Stimulated activated CD4-positive, alpha-beta T cell treated with anti-CD3 and anti-CD28 coated beads, Interleukin-1b, Interleukin-23, amount 100 ng/mL, for 24 hours (primary cell): ENCODE data around the gene RAB5A.
A peak's percentile ranks its signal among the peaks of the same experiment; 100 is the strongest.
"Not testable (repeated sequence)": the region's sequence is repeated elsewhere in the genome, so short reads cannot be mapped to it uniquely, and the experiment has no call there.

Experiments
- DNase-seq, 4 experiments: peaks; one replicate each; pipeline ENCODE4 v3.0.0-alpha.2; 2020; ENCODE audit warnings: low read depth in 4 of 4, low spot score in 1 of 4

The RAB5A gene

GRCh38 chr3:19946832-19947548 lies at the start of gene RAB5A:
RAB5A (plus strand) TSS chr3:19947097; CDS start chr3:19950899, 3,802 bp downstream.
- DNase-seq, result peak; percentile 89 to 95 (median 92)

DNA sequence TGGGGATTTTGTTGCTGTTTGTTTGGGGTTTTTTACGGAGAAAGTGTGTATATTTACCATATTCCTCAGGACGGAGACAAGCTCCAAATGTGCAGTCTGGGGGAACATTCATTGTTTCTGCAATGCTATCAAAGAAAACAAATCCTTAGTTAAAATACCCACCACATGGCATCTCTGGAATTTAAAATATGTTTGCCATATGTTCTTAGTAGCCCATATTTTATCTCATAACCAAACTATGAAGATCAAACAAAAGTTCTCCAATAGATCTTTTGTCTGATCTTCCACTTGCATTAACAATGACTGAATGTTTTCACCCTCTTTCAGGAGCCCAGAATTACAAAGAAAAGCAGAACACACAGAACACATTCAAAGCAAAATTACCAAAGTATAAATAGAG lies 48.2 kb upstream of the RAB5A start:
- no peak for DNase-seq

DNA sequence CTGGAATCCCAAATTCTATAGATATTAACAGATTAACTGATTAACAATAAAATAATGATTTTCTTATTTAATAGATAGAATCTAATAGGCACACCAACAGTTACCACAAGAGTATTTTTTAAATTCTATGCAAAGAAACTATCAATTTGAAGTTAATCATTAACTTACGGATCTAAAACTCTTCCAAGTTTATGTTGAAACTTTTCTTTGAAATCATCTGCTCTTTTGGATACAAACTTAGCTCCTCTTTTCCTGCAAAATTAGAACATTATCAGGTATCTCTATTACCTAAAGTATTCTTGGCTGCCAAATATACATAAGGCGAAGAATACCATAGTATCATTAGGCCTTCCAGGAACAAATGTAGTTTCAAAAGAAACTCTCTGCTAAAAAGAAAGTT lies 47.6 kb upstream of the RAB5A start:
- DNase-seq, result no peak

GRCh38 chr3:19899833-19900232 lies 47.1 kb upstream of the RAB5A start:
- DNase-seq, result not testable (repeated sequence)

DNA sequence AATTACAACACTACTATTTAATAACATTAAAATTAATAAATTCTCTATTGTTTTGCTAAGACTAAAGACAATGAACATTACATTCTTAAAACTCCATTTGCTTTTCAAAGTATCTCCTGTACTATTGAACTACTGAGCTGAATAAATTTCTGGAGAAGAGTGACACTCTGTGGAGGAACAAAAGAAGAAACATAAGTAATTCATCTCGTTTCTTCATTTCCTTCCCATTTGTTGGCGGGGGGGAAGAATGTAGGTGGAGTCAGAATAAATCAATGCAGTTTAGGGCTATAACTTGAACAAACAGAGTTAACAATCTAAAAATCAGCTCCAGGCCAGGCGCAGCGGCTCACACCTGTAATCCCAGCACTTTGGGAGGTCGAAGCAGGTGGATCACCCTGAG lies 45.6 kb upstream of the RAB5A start:
- DNase-seq, result no peak

GRCh38 chr3:19901918-19902317 lies 45.0 kb upstream of the RAB5A start:
- no peak for DNase-seq

- DNase-seq, result no peak
Observed at GRCh38 chr3:19903649-19904048, 43.2 kb upstream of the RAB5A start.

GRCh38 chr3:19907523-19907922 lies 39.4 kb upstream of the RAB5A start:
- no peak for DNase-seq

DNA sequence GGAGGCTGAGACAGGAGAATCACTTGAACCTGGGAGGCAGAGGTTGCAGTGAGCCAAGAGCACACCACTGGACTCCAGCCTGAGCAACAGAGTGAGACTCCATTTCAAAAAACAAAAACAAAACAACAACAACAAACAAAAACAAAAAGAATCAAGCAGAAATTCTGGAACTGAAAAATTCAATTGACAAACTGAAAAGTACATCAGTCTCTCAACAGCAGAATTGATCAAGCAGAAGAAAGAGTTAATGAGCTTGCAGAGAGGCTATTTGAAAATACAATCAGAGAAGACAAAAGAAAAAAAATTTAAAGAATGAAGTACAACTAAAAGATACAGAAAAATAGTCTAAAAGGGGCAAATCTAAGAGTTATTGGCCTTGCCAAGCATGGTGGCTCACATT lies 35.4 kb upstream of the RAB5A start:
- DNase-seq, result no peak

DNA sequence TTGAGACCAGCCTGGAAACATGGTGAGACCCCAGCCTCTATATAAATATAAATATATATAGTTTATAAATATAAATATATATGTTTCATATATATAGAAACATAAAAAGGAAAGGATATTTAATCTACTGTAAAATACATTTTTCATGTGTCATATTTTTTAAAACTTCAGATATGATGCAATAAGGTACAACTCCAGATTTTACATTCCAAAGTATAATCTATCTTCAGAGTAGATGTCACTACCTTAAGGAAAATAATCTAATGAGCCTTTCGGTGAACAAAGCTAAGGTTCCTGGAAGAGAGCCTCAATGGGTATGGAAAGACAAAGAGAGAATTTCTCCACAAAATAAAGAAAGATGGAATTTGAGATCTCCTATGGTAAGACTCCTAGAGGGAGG lies 29.7 kb upstream of the RAB5A start:
- DNase-seq, result no peak

DNA sequence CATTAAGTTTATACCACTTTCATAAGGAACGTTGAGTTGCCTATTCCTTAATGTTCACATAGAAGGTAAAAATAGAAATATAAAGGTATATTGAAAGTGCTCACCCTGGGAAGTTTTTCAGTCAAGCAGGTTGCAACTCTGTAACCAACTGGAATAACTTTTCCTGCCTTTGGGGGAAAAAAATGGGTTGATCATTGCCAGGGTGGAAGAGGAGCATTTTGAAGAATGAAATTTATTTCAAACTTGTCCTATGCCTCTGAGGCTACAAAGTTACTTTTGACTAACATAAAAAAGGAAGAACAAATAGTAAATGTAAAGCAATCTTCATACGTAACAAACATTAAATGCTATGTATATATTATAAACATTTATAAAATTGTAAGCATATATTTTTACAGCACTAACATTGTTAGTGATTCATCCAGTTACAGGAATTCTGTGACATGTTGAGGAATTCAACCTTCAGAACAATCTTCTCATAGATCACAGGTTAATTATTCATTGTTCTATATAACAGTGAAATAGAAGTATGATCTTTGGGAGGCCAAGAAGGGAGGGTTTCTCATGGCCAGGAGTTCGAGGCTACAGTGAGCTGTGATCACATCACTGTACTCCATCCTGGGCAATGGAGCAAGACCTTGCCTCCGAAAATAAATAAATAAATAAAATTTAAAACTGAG lies 26.4 kb upstream of the RAB5A start:
- no peak for DNase-seq

DNA sequence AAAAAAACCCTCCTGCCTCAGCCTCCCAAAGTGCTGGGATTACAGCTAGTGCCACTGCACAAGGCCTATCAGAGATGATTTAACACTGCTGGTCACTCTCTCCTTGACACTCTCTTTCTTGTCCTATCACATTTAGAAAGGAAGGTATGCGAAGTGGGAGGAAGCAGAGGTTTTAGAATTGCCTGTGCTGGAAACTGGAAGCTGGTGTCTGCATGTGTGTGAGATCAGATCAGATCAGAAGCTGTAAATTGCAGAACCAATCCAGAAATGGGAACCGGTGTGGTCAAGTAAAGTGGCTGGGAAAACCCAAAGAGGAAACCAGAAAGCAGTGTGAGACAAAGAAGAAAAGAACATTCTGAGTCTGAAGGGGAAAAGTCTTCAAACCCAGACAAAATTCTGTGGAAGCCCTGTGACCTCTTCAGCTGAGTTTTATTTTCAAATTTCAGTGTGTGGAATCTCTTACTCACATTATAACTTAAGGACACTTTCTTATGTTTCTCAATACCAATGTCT lies 15.7 kb upstream of the RAB5A start:
- peak in 1 of 4 experiments; percentile 30 for DNase-seq

- no peak for DNase-seq
Observed at GRCh38 chr3:19931767-19932188, 15.1 kb upstream of the RAB5A start.

DNA sequence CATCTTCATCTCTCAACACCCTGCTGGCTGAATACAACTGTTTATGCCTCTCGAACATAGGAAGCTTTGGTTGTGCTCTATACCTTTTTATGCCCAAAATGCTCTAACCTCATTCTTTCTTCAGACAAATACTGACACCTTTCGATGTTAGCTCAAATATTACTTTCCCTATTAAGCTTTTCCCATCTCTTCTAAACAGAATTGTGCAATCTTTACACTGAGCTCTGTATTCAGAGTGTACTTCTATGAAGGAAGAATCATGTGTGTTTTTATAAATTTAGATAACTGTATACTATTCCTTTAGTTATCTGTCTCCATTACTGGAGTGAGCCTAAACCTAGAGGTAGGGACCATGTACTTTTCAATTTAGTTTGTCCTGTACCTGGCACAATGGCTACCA lies 14.5 kb upstream of the RAB5A start:
- DNase-seq, result no peak

DNA sequence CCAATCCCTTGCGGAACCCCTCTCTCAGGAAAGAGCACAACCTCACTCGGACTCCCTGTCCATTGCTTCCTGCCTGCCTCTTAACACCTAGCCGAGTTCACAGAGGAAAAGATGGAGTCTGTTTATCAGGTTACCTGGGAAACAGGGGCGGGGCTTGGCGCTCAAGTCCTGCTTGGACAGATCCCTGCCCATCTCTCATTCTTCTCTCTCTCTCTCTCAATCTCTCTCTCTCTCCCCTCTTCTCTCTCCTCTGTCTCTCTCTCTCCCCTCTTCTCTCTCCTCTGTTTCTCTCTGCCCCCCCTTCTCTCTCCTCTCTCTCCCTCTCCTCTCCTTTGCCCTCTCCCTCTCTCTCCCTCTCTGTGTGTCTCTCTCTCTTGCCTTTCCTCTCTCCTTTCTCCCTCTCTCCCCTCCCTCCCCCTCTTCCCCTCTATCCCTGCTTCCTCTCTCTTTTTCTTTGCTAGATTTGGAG lies 12.8 kb upstream of the RAB5A start, which contains the start of gene EFHB:
Gene EFHB, minus strand, starts transcription at position 120 of the 469 bp plus-strand sequence. CDS start 199 bp downstream, outside the sequence.
- DNase-seq, result no peak

- DNase-seq, result no peak
Observed at GRCh38 chr3:19937459-19938294, 9.2 kb upstream of the RAB5A start.

DNA sequence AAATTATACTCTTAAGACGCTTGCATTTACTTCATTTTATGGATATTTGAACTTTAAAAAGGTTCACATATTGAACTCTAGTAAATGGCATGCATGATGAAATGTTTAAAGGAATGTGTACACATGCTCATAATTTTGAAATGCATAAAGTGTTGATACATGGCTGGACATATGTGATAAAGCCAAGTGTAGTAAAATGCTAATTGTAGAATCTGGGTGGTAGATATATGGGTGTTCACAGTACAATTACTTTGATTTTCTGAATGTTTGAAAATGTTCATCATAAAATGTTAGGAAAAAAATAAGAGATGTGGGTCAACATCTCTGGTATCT lies 8.6 kb upstream of the RAB5A start:
- DNase-seq, result no peak

DNA sequence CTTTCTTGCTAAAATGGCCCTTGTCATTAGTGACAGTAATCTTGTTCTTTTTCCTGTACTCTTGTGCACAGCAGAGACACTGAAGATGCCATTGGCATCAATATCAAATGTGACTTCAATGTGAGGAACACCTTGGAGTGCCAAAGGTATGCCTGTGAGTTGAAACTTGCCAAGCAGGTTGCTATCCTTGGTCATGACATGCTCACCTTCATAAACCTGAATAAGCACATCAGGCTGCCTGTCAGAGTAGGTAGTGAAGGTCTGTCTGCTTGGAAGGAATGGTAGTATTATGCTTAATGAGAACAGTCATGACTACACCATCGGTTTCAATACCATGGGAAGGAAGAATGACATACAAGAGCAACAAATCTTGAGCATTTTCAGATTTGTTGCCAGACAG lies 6.3 kb upstream of the RAB5A start:
- DNase-seq, result no peak

DNA sequence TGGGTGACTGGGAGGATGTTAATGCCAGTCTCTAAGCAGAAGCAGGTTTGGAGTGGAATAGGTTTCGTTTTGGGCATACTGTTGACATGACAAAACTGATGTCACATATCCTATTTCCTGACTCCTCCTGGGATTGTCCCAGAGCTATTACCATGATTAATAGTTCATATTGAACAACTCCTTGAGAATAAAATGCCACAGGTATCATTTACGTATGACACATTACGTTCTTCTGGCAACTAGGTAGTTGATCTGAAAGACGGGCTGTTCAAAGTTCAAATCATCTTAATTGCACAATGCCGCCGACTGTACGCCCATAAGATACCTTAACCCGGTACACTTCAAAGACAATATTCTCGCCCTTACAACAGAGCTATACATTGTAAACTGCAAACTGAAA lies 1.4 kb upstream of the RAB5A start:
- DNase-seq, result no peak

- no peak for DNase-seq
Observed at GRCh38 chr3:19945969-19946831, 697 bp upstream of the RAB5A start.
